Stimulated activated naive CD4-positive, alpha-beta T cell (primary cell): ENCODE measurements around the gene ADAM15.

Source experiments
- DNase-seq, 6 experiments: peaks; one replicate each; lab custom pipeline; 2025; lab: John Stamatoyannopoulos, UW

The ADAM15 gene

GRCh38 chr1:155084722-155085503, 33.8 kb downstream of the ADAM15 start:
- DNase-seq = peak; percentile 77 to 99 (median 94)

GRCh38 chr1:155085504-155086127, 34.5 kb downstream of the ADAM15 start:
- peak; percentile 43 to 78 (median 69) for DNase-seq

- DNase-seq = peak; percentile 57 to 89 (median 76)
Observed at GRCh38 chr1:155086128-155086741, 35.1 kb downstream of the ADAM15 start.

GRCh38 chr1:155086856-155087535, 35.9 kb downstream of the ADAM15 start:
- no peak for DNase-seq

GRCh38 chr1:155091071-155092051, 40.2 kb downstream of the ADAM15 start:
- peak; percentile 23 to 86 (median 74) for DNase-seq

GRCh38 chr1:155092131-155092530, 41.0 kb downstream of the ADAM15 start:
- no peak for DNase-seq

- DNase-seq = no peak
Observed at GRCh38 chr1:155092641-155093040, 41.5 kb downstream of the ADAM15 start.

GRCh38 chr1:155093911-155094621, 43.0 kb downstream of the ADAM15 start:
- DNase-seq = peak in 1 of 6 experiments; percentile 15

GRCh38 chr1:155094622-155094948, 43.5 kb downstream of the ADAM15 start:
- no peak for DNase-seq

- no peak for DNase-seq
Observed at GRCh38 chr1:155099331-155099730, 48.2 kb downstream of the ADAM15 start.

GRCh38 chr1:155103325-155103724, 52.2 kb downstream of the ADAM15 start:
- DNase-seq = no peak

- DNase-seq = no peak
Observed at GRCh38 chr1:155104605-155105534, 53.8 kb downstream of the ADAM15 start.

GRCh38 chr1:155105604-155106011, 54.5 kb downstream of the ADAM15 start:
- DNase-seq = no peak

GRCh38 chr1:155106862-155107261, 55.7 kb downstream of the ADAM15 start:
- DNase-seq = no peak

GRCh38 chr1:155107309-155108264, 56.5 kb downstream of the ADAM15 start:
- no peak for DNase-seq

- no peak for DNase-seq
Observed at GRCh38 chr1:155108296-155108695, 57.2 kb downstream of the ADAM15 start.

GRCh38 chr1:155110381-155110780, 59.3 kb downstream of the ADAM15 start:
- DNase-seq = no peak

- no peak for DNase-seq
Observed at GRCh38 chr1:155110826-155111225, 59.7 kb downstream of the ADAM15 start.
